NCI-H460 (cell line): Measurements from ENCODE around the gene HEPN1. TPM values are rescaled to one million over a fixed set of nuclear protein-coding genes. Genes with fewer than 3 reads are reported as not detected.

Experiments
- DNase-seq: peaks from one replicate; pipeline ENCODE4 v3.0.0-alpha.2; 2016; ENCODE audit warnings: low read depth; ENCODE audit errors: extremely low read depth
- total RNA-seq: library from RNA; depleted of rRNA; stranded (reverse); fragments of >200 nt; shearing (Covaris generic); gene quantifications from 2 replicates; pipeline ENCODE4 v1.2.3, GENCODE V29; 2014

Gene HEPN1
- total RNA-seq, 1 experiment from 2014 or later = not detected

GRCh38 chr11:124884340-124884739, 34.7 kb upstream of the HEPN1 start:
- no peak for DNase-seq

- DNase-seq = no peak
Measured at GRCh38 chr11:124884869-124885479, 34.1 kb upstream of the HEPN1 start.

GRCh38 chr11:124886476-124886875, 32.6 kb upstream of the HEPN1 start:
- no peak for DNase-seq

GRCh38 chr11:124886978-124887666, 31.9 kb upstream of the HEPN1 start:
- DNase-seq = no peak

- DNase-seq = no peak
Measured at GRCh38 chr11:124887667-124888013, 31.4 kb upstream of the HEPN1 start.

- DNase-seq = no peak
Measured at GRCh38 chr11:124889191-124890091, 29.6 kb upstream of the HEPN1 start.

- DNase-seq = no peak
Measured at GRCh38 chr11:124890151-124890550, 28.9 kb upstream of the HEPN1 start.

GRCh38 chr11:124890683-124891372, 28.2 kb upstream of the HEPN1 start:
- DNase-seq = no peak

GRCh38 chr11:124891373-124891861, 27.6 kb upstream of the HEPN1 start:
- no peak for DNase-seq

GRCh38 chr11:124892146-124892545, 26.9 kb upstream of the HEPN1 start:
- DNase-seq = no peak

- DNase-seq = no peak
Measured at GRCh38 chr11:124892750-124893454, 26.1 kb upstream of the HEPN1 start.

- DNase-seq = no peak
Measured at GRCh38 chr11:124893781-124894401, 25.2 kb upstream of the HEPN1 start.

GRCh38 chr11:124894606-124895430, 24.2 kb upstream of the HEPN1 start:
- DNase-seq = no peak

GRCh38 chr11:124895471-124895971, 23.5 kb upstream of the HEPN1 start:
- no peak for DNase-seq

- no peak for DNase-seq
Measured at GRCh38 chr11:124896071-124896750, 22.8 kb upstream of the HEPN1 start.

- DNase-seq = no peak
Measured at GRCh38 chr11:124896821-124897391, 22.1 kb upstream of the HEPN1 start.

- no peak for DNase-seq
Measured at GRCh38 chr11:124897674-124898262, 21.3 kb upstream of the HEPN1 start, which contains the start of gene ROBO4. Gene ROBO4, minus strand, starts transcription at chr11:124897865. Its CDS starts 70 bp downstream, at chr11:124897795.
